IMR-90 (cell line): ENCODE data around the gene SH3BP5. TPM values are rescaled to one million over a fixed set of nuclear protein-coding genes. Genes with fewer than 3 reads are reported as not detected.

ENCODE experiments used
- ATAC-seq: fragments of 200-7000 bp; cut with Tn5 transposase; 2 replicates; pipeline ENCODE4 v1.9.1; 2020; ENCODE audit warnings: low read depth, mild to moderate bottlenecking, moderate library complexity
- BruUV-seq: library from RNA; stranded (reverse); fragments of 400-500 nt; replicated peaks from 2 replicates; lab custom pipeline; 2021; lab: Mats Ljungman, UMichigan
- CTCF ChIA-PET: fragments of 300-600 bp; formaldehyde crosslinking; extraction: SDS; loops from one replicate; lab custom pipeline; 2021; ENCODE audit warnings: antibody characterized with exemption; lab: Yijun Ruan, JAX
- POLR2A ChIA-PET: fragments of 300-600 bp; sonication (Branson Sonifier 250); formaldehyde crosslinking; loops from one replicate; lab custom pipeline; 2022; ENCODE audit warnings: antibody characterized with exemption; ENCODE audit not compliant: unreplicated experiment; lab: Charles Lee
- DNase-seq: peaks from one replicate; pipeline ENCODE4 v3.0.0; 2013
- H2AFZ ChIP-seq: replicated peaks from 2 replicates; pipeline ENCODE3; 2013; ENCODE audit warnings: low read length, mild to moderate bottlenecking; ENCODE audit not compliant: poor library complexity
- H2AK5ac ChIP-seq: 2 replicates; pipeline ENCODE4 v1.6.1; 2013; ENCODE audit warnings: low read depth, low read length, inconsistent platforms
- H2AK9ac ChIP-seq: replicated peaks from 2 replicates; pipeline ENCODE3; 2013; ENCODE audit warnings: mild to moderate bottlenecking, low read depth, low read length, moderate library complexity; ENCODE audit not compliant: poor library complexity
- H2BK120ac ChIP-seq: 2 replicates; pipeline ENCODE4 v1.6.1; 2013; ENCODE audit warnings: low read depth, low read length, inconsistent platforms
- H2BK15ac ChIP-seq: 3 replicates; pipeline ENCODE4 v1.6.1; 2013; ENCODE audit warnings: low read depth, low read length, inconsistent platforms
- H2BK20ac ChIP-seq: 2 replicates; pipeline ENCODE4 v1.6.1; 2013; ENCODE audit warnings: low read depth, mild to moderate bottlenecking, inconsistent platforms, low read length, moderate library complexity
- H2BK5ac ChIP-seq: 2 replicates; pipeline ENCODE4 v1.6.1; 2013; ENCODE audit warnings: mild to moderate bottlenecking, low read depth, low read length, inconsistent platforms; ENCODE audit not compliant: poor library complexity, severe bottlenecking
- H3K14ac ChIP-seq: replicated peaks from 2 replicates; pipeline ENCODE4 v1.6.1; 2013; ENCODE audit warnings: low read depth, low read length, inconsistent platforms
- H3K18ac ChIP-seq: 2 replicates; pipeline ENCODE4 v1.6.1; 2013; ENCODE audit warnings: low read depth, low read length, control low read depth
- H3K23ac ChIP-seq: 2 replicates; pipeline ENCODE4 v1.6.1; 2013; ENCODE audit warnings: low read depth, low read length, inconsistent platforms
- H3K27ac ChIP-seq: 2 replicates; pipeline ENCODE4 v1.5.1; 2013; ENCODE audit warnings: mild to moderate bottlenecking, control low read depth, low read length; ENCODE audit not compliant: insufficient read depth
- H3K27me3 ChIP-seq: 2 replicates; pipeline ENCODE4 v1.6.1; 2013; ENCODE audit warnings: low read length; ENCODE audit not compliant: control insufficient read depth, insufficient read depth
- H3K36me3 ChIP-seq: 2 replicates; pipeline ENCODE4 v1.6.1; 2013; ENCODE audit warnings: low read length, mixed read lengths; ENCODE audit not compliant: control insufficient read depth, insufficient read depth
- H3K4ac ChIP-seq: 2 replicates; pipeline ENCODE4 v1.6.1; 2013; ENCODE audit warnings: low read depth, low read length, inconsistent platforms
- H3K4me1 ChIP-seq: 2 replicates; pipeline ENCODE4 v1.6.1; 2013; ENCODE audit warnings: low read length, mixed read lengths; ENCODE audit not compliant: control insufficient read depth, insufficient read depth
- H3K4me2 ChIP-seq: 2 replicates; pipeline ENCODE4 v1.6.1; 2013; ENCODE audit warnings: low read depth, mild to moderate bottlenecking, control low read depth, low read length, moderate library complexity
- H3K4me3 ChIP-seq: 2 replicates; pipeline ENCODE4 v1.5.1; 2013; ENCODE audit warnings: low read depth, mild to moderate bottlenecking, control low read depth, low read length, moderate library complexity; ENCODE audit not compliant: insufficient read depth
- H3K56ac ChIP-seq: 2 replicates; pipeline ENCODE4 v1.6.1; 2013; ENCODE audit warnings: low read length, inconsistent platforms; ENCODE audit not compliant: insufficient read depth; ENCODE audit errors: extremely low read depth
- H3K79me1 ChIP-seq, 2 experiments: 2 replicates each; pipeline ENCODE4 v1.6.1; 2013; ENCODE audit warnings: low read length in 2 of 2, inconsistent platforms in 1 of 2, low read depth in 1 of 2
- H3K9ac ChIP-seq: 2 replicates; pipeline ENCODE4 v1.6.1; 2013; ENCODE audit warnings: low read depth, low read length, control low read depth
- H3K9me1 ChIP-seq: 2 replicates; pipeline ENCODE4 v1.6.1; 2013; ENCODE audit warnings: low read length, inconsistent platforms; ENCODE audit not compliant: insufficient read depth
- H3K9me3 ChIP-seq: 2 replicates; pipeline ENCODE4 v1.6.1; 2013; ENCODE audit warnings: low read length; ENCODE audit not compliant: control insufficient read depth, insufficient read depth
- H4K20me1 ChIP-seq: 2 replicates; pipeline ENCODE4 v1.6.1; 2013; ENCODE audit warnings: low read length, inconsistent platforms; ENCODE audit not compliant: insufficient read depth
- H4K5ac ChIP-seq: 2 replicates; pipeline ENCODE4 v1.6.1; 2013; ENCODE audit warnings: mild to moderate bottlenecking, low read depth, low read length, control low read depth
- H4K8ac ChIP-seq, 2 experiments: 2 replicates each; pipeline ENCODE4 v1.6.1; 2013; ENCODE audit warnings: low read depth in 2 of 2, low read length in 2 of 2, control low read depth in 1 of 2, inconsistent platforms in 1 of 2
- H4K91ac ChIP-seq: 2 replicates; pipeline ENCODE4 v1.6.1; 2013; ENCODE audit warnings: low read depth, low read length, inconsistent platforms; ENCODE audit not compliant: insufficient read depth
- BHLHE40 ChIP-seq: fragments of 150-350 bp; IDR thresholded peaks from 2 replicates; pipeline ENCODE4 v1.6.1; 2016; ENCODE audit warnings: mild to moderate bottlenecking, low read depth, low read length
- MXI1 ChIP-seq: IDR thresholded peaks from 2 replicates; pipeline ENCODE4 v1.6.1; 2012; ENCODE audit warnings: low read depth, mild to moderate bottlenecking, low read length, moderate library complexity, borderline replicate concordance
- POLR2A ChIP-seq: IDR thresholded peaks from 2 replicates; pipeline ENCODE4 v1.6.1; 2012; ENCODE audit warnings: mild to moderate bottlenecking, low read depth, low read length
- RAD21 ChIP-seq: IDR thresholded peaks from 2 replicates; pipeline ENCODE4 v1.6.1; 2012; ENCODE audit warnings: low read length, improper control_type of control experiment
- RCOR1 ChIP-seq: IDR thresholded peaks from 2 replicates; pipeline ENCODE4 v1.6.1; 2012; ENCODE audit warnings: mild to moderate bottlenecking, low read length, improper control_type of control experiment; ENCODE audit not compliant: insufficient replicate concordance
- SMC3 ChIP-seq: fragments of 150-350 bp; IDR thresholded peaks from 2 replicates; pipeline ENCODE4 v1.6.1; 2016; ENCODE audit warnings: low read depth, mild to moderate bottlenecking, antibody characterized with exemption, low read length, moderate library complexity
- WGBS, 2 experiments: methylation state at CpG; one replicate each; pipeline versions ENCODE4 v1.1.5 to v1.1.7; 2013; ENCODE audit warnings: missing lambda C conversion rate in 2 of 2; ENCODE audit not compliant: insufficient read length in 1 of 2; ENCODE audit errors: extremely low coverage in 2 of 2; 5-methylcytosine and 5-hydroxymethylcytosine counted together
- dilution Hi-C: fragments of 300-500 bp; cut with HindIII; formaldehyde crosslinking; loops from one replicate; pipeline ENCODE4 v1.14.3; 2018; ENCODE audit warnings: low sequenced_read_pairs; ENCODE audit not compliant: unreplicated experiment
- in situ Hi-C: fragments of 300-500 bp; cut with MboI; formaldehyde crosslinking; loops from 3 replicates; pipeline ENCODE4 v1.14.3; 2019; ENCODE audit warnings: low sequenced_read_pairs, inconsistent platforms, mixed read lengths
- intact Hi-C: fragments of 100-400 bp; cut with micrococcal nuclease; formaldehyde crosslinking; loops from 2 replicates; pipeline ENCODE4 v1.10.0; 2022
- polyA plus RNA-seq, 3 experiments: library from polyadenylated mRNA; depleted of rRNA; stranded (reverse); fragments of >200 nt; gene quantifications; 2 replicates each; pipeline ENCODE4 v1.2.3, GENCODE V29; 2012; ENCODE audit warnings: low replicate concordance in 1 of 3
- total RNA-seq: library from RNA; depleted of rRNA; stranded (reverse); fragments of >200 nt; gene quantifications from 2 replicates; pipeline ENCODE4 v1.2.3, GENCODE V29; 2012
- TF ChIP-seq, protein P1 (sequence below): fragments of 150-350 bp; IDR thresholded peaks from 2 replicates; pipeline ENCODE4 v1.6.1; 2017; ENCODE audit warnings: mild to moderate bottlenecking, antibody characterized with exemption, low read length, low read depth

The SH3BP5 gene
- total and polyA plus RNA-seq, 2 of the 4 experiments (the other 2 are of a cell fraction) = 14.0 to 23.5 TPM

DNA sequence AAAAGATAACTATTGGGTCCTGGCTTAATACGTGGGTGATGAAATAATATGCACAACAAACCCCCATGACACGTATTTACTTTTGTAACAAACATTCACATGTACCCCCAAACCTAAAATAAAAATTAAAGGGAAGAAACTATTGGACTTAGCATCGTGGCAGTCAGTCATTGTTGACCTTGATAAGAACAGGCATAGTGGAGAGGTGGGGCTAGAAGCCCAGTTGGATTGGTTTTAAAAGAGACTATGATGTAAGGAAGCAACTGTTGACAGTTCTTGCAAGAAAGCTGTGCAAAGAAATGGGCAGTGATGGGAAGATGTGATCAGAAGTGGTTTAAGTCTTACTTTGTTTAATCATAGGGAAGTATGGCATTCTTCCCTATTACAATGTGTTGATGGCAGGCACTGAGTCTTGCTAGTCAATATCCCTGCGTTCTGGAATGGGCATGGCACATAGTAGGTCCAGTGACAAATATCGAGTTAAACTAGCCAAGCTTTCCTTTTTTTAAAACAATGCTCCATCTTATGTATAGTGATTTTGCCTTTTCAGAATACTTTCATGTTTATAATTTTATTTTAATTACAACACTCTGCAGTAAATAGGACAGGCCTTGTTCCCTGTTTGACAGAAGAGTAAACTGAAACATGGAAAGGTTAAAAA, 88.4 kb downstream of the SH3BP5 start:
- no peak overlapping the region for H4K91ac ChIP-seq
- dilution Hi-C loops (no loop called here), in situ Hi-C loops (loop anchor here (25.0 kb wide), 1 partner anchor 443 kb away; no protein-coding TSS in a partner anchor), intact Hi-C loops (no loop called here)
- H3K27ac ChIP-seq = no peak overlapping the region
- no peak overlapping the region for H2BK5ac ChIP-seq
- no peak overlapping the region for H3K56ac ChIP-seq
- H4K5ac ChIP-seq = no peak overlapping the region
- no peaks in the 10 kb centered on the region for H4K20me1 ChIP-seq
- no peak overlapping the region for H2BK15ac ChIP-seq
- no peak overlapping the region for H2AK5ac ChIP-seq
- BruUV-seq = no TSS peak
- H3K4me3 ChIP-seq = no peak overlapping the region
- no peak overlapping the region for H3K23ac ChIP-seq
- H3K36me3 ChIP-seq = peaks cover 31% of the 10 kb centered on the region
- no peak overlapping the region for H2BK120ac ChIP-seq
- H2AK9ac ChIP-seq = no peak overlapping the region
- H3K4me1 ChIP-seq = no peaks in the 10 kb centered on the region
- no peak overlapping the region for H3K18ac ChIP-seq
- WGBS, 2 experiments = 100% methylated on average over 1 of the region's 5 CpGs; no CpG with 5 or more reads in 1 of the 2 experiments
- no peak overlapping the region for H3K4ac ChIP-seq
- H3K79me1 ChIP-seq = no peaks in the 10 kb centered on the region; a peak in 1 of 4 replicates
- no peaks in the 10 kb centered on the region for H3K9me1 ChIP-seq
- no peak for DNase-seq
- H3K9me3 ChIP-seq = no peaks in the 10 kb centered on the region
- TF ChIP-seq RAD21 (no peak), SMC3 (no peak), MXI1 (no peak), RCOR1 (no peak), POLR2A (no peak), BHLHE40 (no peak)
- TF ChIP-seq, protein P1, sequence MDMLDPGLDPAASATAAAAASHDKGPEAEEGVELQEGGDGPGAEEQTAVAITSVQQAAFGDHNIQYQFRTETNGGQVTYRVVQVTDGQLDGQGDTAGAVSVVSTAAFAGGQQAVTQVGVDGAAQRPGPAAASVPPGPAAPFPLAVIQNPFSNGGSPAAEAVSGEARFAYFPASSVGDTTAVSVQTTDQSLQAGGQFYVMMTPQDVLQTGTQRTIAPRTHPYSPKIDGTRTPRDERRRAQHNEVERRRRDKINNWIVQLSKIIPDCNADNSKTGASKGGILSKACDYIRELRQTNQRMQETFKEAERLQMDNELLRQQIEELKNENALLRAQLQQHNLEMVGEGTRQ = no peak
- no peaks in the 10 kb centered on the region for H3K27me3 ChIP-seq
- ChIA-PET POLR2A (no interaction called here), CTCF (no interaction called here)
- no peak overlapping the region for H3K4me2 ChIP-seq
- no peak for ATAC-seq
- H3K14ac ChIP-seq = no peak overlapping the region
- no peak overlapping the region for H2BK20ac ChIP-seq
- H4K8ac ChIP-seq = no peak overlapping the region
- H3K9ac ChIP-seq = no peak overlapping the region
- no peak overlapping the region for H2AFZ ChIP-seq
